ENCODE measurements around the gene SLC19A3. TPM values are rescaled to one million over a fixed set of nuclear protein-coding genes. Genes with fewer than 3 reads are reported as not detected.

The SLC19A3 gene
- total RNA-seq, 1 experiment from 2014 or later = 0.26 TPM

DNA sequence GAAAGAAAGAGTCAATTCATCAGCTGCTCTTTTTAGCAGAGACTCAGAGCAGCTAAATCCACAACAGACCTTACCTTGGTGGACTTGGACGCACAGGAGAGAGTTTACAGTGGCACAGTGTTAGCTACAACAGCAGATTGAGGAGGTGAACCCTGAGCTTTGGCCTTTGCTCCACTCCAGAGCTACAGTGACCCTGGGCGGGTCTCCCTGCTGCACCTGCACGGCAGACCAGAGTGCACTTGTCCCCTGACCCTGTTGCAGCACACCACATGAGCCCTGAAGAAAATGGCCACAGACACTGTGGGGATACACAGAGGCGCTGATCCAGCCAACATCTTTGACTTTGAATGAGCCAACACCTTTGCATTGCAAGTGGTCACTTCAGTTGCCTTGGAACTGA, 11.0 kb downstream of the SLC19A3 start:
- peaks cover 22% of the 10 kb centered on the region for H3K4me1 ChIP-seq (ENCODE audit: insufficient read depth, low read length)
- no peak overlapping the region for H3K4me3 ChIP-seq (ENCODE audit: low read length)
- intact Hi-C loops (cut with micrococcal nuclease) = no loop called here
- ChIA-PET CTCF (no interaction called here), POLR2A (ENCODE audit: unreplicated experiment) (no interaction called here)
- no peaks in the 10 kb centered on the region for H4K20me1 ChIP-seq (ENCODE audit: low read length)
- BruUV-seq (replicated peaks) = no TSS peak
- ATAC-seq = no peak
- no peaks in the 10 kb centered on the region for H3F3A ChIP-seq (ENCODE audit: low read length, unreplicated experiment)
- no peak for DNase-seq
- no peaks in the 10 kb centered on the region for H3K79me2 ChIP-seq (ENCODE audit: low read length)
- H2AFZ ChIP-seq (ENCODE audit: low read length) = no peak overlapping the region
- no peaks in the 10 kb centered on the region for H3K27me3 ChIP-seq (ENCODE audit: low read length)
- H3K9ac ChIP-seq (ENCODE audit: low read length) = no peak overlapping the region
- TF ChIP-seq EZH2phosphoT487 (IDR thresholded peaks at IDR 0.05; ENCODE audit: borderline replicate concordance, low read length) (no peak), EZH2 (IDR thresholded peaks at IDR 0.05; ENCODE audit: low read length, unreplicated experiment) (no peak)
- TF ChIP-seq, protein P1, sequence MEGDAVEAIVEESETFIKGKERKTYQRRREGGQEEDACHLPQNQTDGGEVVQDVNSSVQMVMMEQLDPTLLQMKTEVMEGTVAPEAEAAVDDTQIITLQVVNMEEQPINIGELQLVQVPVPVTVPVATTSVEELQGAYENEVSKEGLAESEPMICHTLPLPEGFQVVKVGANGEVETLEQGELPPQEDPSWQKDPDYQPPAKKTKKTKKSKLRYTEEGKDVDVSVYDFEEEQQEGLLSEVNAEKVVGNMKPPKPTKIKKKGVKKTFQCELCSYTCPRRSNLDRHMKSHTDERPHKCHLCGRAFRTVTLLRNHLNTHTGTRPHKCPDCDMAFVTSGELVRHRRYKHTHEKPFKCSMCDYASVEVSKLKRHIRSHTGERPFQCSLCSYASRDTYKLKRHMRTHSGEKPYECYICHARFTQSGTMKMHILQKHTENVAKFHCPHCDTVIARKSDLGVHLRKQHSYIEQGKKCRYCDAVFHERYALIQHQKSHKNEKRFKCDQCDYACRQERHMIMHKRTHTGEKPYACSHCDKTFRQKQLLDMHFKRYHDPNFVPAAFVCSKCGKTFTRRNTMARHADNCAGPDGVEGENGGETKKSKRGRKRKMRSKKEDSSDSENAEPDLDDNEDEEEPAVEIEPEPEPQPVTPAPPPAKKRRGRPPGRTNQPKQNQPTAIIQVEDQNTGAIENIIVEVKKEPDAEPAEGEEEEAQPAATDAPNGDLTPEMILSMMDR (conservative IDR thresholded peaks at IDR 0.05; ENCODE audit: low read depth, low read length) = no peak
- H3K9me2 ChIP-seq (replicated peaks; ENCODE audit: low read length) = no peaks in the 10 kb centered on the region
- H3K9me3 ChIP-seq (ENCODE audit: low read length) = no peaks in the 10 kb centered on the region
- H3K36me3 ChIP-seq (ENCODE audit: low read depth, low read length) = no peaks in the 10 kb centered on the region
- H3K4me2 ChIP-seq (ENCODE audit: low read length) = no peak overlapping the region
- no peak overlapping the region for H3K27ac ChIP-seq (ENCODE audit: low read length)

DNA sequence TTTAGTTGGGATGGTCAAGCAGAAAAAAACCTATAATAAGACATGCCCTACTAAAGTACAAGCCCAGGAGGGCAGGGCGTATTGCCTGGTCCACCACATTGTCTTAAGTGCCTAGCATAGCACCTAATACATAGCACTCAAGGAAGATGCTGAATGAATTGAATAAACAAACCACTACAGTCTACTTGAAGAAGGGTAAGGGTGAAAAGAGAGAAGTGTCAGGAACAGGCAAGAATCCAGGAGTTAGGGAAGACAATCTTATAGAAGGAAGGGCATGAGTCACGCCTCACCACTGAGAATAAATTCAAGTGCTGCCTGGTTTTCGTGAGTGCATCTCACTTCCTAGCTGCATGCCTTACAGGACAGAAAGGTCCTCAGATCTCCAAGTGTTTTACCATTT, 13.9 kb downstream of the SLC19A3 start:
- no peaks in the 10 kb centered on the region for H3K9me3 ChIP-seq (ENCODE audit: low read length)
- POLR2A ChIA-PET (ENCODE audit: unreplicated experiment) = no interaction called here
- no peak overlapping the region for H3K9ac ChIP-seq (ENCODE audit: low read length)
- H3K9me2 ChIP-seq (replicated peaks; ENCODE audit: low read length) = no peaks in the 10 kb centered on the region
- no TSS peak for BruUV-seq (replicated peaks)
- TF ChIP-seq EZH2phosphoT487 (IDR thresholded peaks at IDR 0.05; ENCODE audit: borderline replicate concordance, low read length) = no peak
- TF ChIP-seq, protein P1 (conservative IDR thresholded peaks at IDR 0.05; ENCODE audit: low read depth, low read length) = no peak
- TF ChIP-seq EZH2 (IDR thresholded peaks at IDR 0.05; ENCODE audit: low read length, unreplicated experiment) = no peak
- CTCF ChIA-PET = no interaction called here
- H3F3A ChIP-seq (ENCODE audit: low read length, unreplicated experiment) = no peaks in the 10 kb centered on the region
- H2AFZ ChIP-seq (ENCODE audit: low read length) = no peak overlapping the region
- ATAC-seq (peak; percentile 86), DNase-seq (peak; percentile 77)
- no peaks in the 10 kb centered on the region for H3K36me3 ChIP-seq (ENCODE audit: low read depth, low read length)
- no peaks in the 10 kb centered on the region for H3K79me2 ChIP-seq (ENCODE audit: low read length)
- no peaks in the 10 kb centered on the region for H3K27me3 ChIP-seq (ENCODE audit: low read length)
- H3K4me3 ChIP-seq (ENCODE audit: low read length) = peak overlapping the region; percentile 39; the same call in 1 of the 2 replicates
- H3K4me2 ChIP-seq (ENCODE audit: low read length) = peak overlapping the region; percentile 75
- intact Hi-C loops (cut with micrococcal nuclease) = no loop called here
- peak overlapping the region; percentile 27; the same call in 1 of the 2 replicates for H3K27ac ChIP-seq (ENCODE audit: low read length)
- no peaks in the 10 kb centered on the region for H4K20me1 ChIP-seq (ENCODE audit: low read length)
- H3K4me1 ChIP-seq (ENCODE audit: insufficient read depth, low read length) = peaks cover 22% of the 10 kb centered on the region

DNA sequence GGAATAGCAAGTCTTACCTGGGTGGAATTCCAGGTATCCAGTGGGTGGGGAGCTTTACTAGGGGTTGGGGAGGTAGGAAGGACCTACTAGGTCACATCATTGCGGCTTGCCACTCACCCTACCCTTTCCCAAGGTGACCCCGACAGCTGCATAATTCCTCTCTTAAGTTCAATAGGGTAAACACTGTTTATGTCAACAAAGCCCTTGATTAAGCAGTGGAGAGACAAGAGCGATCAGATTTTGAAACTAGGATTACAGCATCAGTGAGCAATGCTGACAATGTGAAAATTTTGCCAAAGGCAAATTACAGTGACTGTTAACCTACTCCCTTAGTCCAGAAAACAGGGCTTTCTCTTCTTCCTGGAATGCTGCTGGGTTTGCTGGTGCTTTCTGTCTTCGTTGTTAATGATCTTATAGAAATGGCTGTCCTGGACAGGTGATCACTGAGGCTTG, 14.5 kb downstream of the SLC19A3 start:
- H3K36me3 ChIP-seq (ENCODE audit: low read depth, low read length) = no peaks in the 10 kb centered on the region
- peak overlapping the region; percentile 75 for H3K4me2 ChIP-seq (ENCODE audit: low read length)
- no peak overlapping the region for H3K9ac ChIP-seq (ENCODE audit: low read length)
- H3K9me2 ChIP-seq (replicated peaks; ENCODE audit: low read length) = no peaks in the 10 kb centered on the region
- H3K4me1 ChIP-seq (ENCODE audit: insufficient read depth, low read length) = peaks cover 22% of the 10 kb centered on the region
- DNase-seq (peak; percentile 85), ATAC-seq (peak; percentile 75)
- ChIA-PET POLR2A (ENCODE audit: unreplicated experiment) (no interaction called here), CTCF (interaction anchor here (0.6 kb wide), 1 partner anchor 150 kb away, joined by 5 read pairs; no protein-coding TSS in a partner anchor)
- intact Hi-C loops (cut with micrococcal nuclease) = no loop called here
- no peaks in the 10 kb centered on the region for H3K9me3 ChIP-seq (ENCODE audit: low read length)
- TF ChIP-seq, protein P1 (conservative IDR thresholded peaks at IDR 0.05; ENCODE audit: low read depth, low read length) = no peak
- TF ChIP-seq EZH2 (IDR thresholded peaks at IDR 0.05; ENCODE audit: low read length, unreplicated experiment) (no peak), EZH2phosphoT487 (IDR thresholded peaks at IDR 0.05; ENCODE audit: borderline replicate concordance, low read length) (no peak)
- H2AFZ ChIP-seq (ENCODE audit: low read length) = no peak overlapping the region
- H3F3A ChIP-seq (ENCODE audit: low read length, unreplicated experiment) = no peaks in the 10 kb centered on the region
- no TSS peak for BruUV-seq (replicated peaks)
- H3K4me3 ChIP-seq (ENCODE audit: low read length) = peak overlapping the region; percentile 39; the same call in 1 of the 2 replicates
- H3K79me2 ChIP-seq (ENCODE audit: low read length) = no peaks in the 10 kb centered on the region
- H3K27me3 ChIP-seq (ENCODE audit: low read length) = no peaks in the 10 kb centered on the region
- peak overlapping the region; percentile 27; the same call in 1 of the 2 replicates for H3K27ac ChIP-seq (ENCODE audit: low read length)
- no peaks in the 10 kb centered on the region for H4K20me1 ChIP-seq (ENCODE audit: low read length)
